ENCODE measurements around the gene VEPH1. TPM values are rescaled to one million over a fixed set of nuclear protein-coding genes. Genes with fewer than 3 reads are reported as not detected.

Gene VEPH1
- total RNA-seq, 1 donor from 2014 or later, result 13.0 TPM

GRCh38 chr3:157238457-157238856, 264.8 kb downstream of the VEPH1 start:
- no peak for FAIRE-seq
- no peak for DNase-seq (ENCODE audit: low spot score in 2 of 2)

- FAIRE-seq, result no peak
- DNase-seq (ENCODE audit: low spot score in 2 of 2), result no peak
Observed at GRCh38 chr3:157237886-157238285, 265.3 kb downstream of the VEPH1 start.

- DNase-seq (ENCODE audit: low spot score in 2 of 2) (no peak), FAIRE-seq (no peak)
Observed at GRCh38 chr3:157235291-157235690, 267.9 kb downstream of the VEPH1 start.

GRCh38 chr3:157233923-157234322, 269.3 kb downstream of the VEPH1 start:
- FAIRE-seq (no peak), DNase-seq (ENCODE audit: low spot score in 2 of 2) (no peak)

GRCh38 chr3:157232141-157232540, 271.1 kb downstream of the VEPH1 start:
- no peak for DNase-seq (ENCODE audit: low spot score in 2 of 2)
- no peak for FAIRE-seq

- FAIRE-seq (no peak), DNase-seq (ENCODE audit: low spot score in 2 of 2) (no peak)
Observed at GRCh38 chr3:157231071-157231470, 272.1 kb downstream of the VEPH1 start.

GRCh38 chr3:157226173-157226847, 276.9 kb downstream of the VEPH1 start:
- FAIRE-seq, result no peak
- DNase-seq (ENCODE audit: low spot score in 2 of 2), result no peak

- FAIRE-seq (no peak), DNase-seq (ENCODE audit: low spot score in 2 of 2) (no peak)
Observed at GRCh38 chr3:157225001-157225400, 278.2 kb downstream of the VEPH1 start.

GRCh38 chr3:157220883-157221282, 282.3 kb downstream of the VEPH1 start:
- FAIRE-seq (no peak), DNase-seq (ENCODE audit: low spot score in 2 of 2) (no peak)

GRCh38 chr3:157220211-157220610, 283.0 kb downstream of the VEPH1 start:
- DNase-seq (ENCODE audit: low spot score in 2 of 2) (no peak), FAIRE-seq (no peak)

- no peak for DNase-seq (ENCODE audit: low spot score in 2 of 2)
- FAIRE-seq, result no peak
Observed at GRCh38 chr3:157219215-157219614, 284.0 kb downstream of the VEPH1 start.

Other genes starting within 250 kb of the VEPH1 start
- 16.7 TPM for gene PTX3, start 66.6 kb downstream of the VEPH1 start, total RNA-seq

Measured in frontal cortex (tissue), 4 donors.